Central memory CD4-positive, alpha-beta T cell (primary cell): ENCODE measurements around the gene OR8S1.
"Not testable (repeated sequence)": the region's sequence is repeated elsewhere in the genome, so short reads cannot be mapped to it uniquely, and the experiment has no call there.

Source experiments
- DNase-seq: peaks from one replicate; pipeline ENCODE4 v3.0.0; 2022
- total RNA-seq, 3 experiments: gene quantifications; one replicate each; lab custom pipeline; 2026; lab: John Stamatoyannopoulos, UW

The OR8S1 gene, protein sequence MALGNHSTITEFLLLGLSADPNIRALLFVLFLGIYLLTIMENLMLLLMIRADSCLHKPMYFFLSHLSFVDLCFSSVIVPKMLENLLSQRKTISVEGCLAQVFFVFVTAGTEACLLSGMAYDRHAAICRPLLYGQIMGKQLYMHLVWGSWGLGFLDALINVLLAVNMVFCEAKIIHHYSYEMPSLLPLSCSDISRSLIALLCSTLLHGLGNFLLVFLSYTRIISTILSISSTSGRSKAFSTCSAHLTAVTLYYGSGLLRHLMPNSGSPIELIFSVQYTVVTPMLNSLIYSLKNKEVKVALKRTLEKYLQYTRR
- 0 reads per million in 3 experiments for total RNA-seq

DNA sequence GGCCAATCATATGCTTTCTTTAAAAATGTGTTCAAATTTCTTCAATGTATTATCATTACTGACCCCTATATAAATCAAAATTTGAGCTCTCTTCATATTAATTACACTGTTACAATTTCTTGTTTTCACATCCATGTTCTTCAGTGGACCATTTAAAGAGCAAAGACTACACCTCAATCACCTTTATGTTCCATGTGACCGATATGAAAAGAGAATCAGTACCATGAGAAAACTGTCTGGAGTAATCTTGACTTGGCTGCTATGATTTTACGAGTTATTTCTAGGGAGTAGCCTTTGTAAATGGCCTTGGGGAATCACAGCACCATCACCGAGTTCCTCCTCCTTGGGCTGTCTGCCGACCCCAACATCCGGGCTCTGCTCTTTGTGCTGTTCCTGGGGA, at the start of gene OR8S1:
TSS of gene OR8S1 (plus strand) at position 301 of the 400 bp plus-strand sequence. CDS start at position 301, 0 bp downstream.
- DNase-seq = no peak

DNA sequence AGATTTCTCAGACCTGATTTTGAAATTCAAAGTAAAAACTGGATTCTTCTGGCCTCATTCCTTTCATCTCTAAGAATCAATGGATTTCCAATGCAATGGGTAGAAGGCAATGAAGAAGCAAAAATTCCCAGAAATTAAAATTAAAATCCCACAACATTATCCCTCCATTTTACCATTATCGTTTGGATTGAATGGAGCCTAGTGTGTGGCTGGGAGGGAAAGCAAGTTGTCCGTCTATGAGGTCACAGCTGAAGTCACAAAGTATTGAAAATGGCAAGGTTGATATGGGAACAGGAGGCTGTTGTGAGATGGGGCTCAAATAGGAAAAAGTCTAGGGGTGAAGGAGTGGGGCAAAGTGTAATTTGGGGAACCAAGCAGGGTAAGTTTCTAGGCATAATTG, 43.2 kb upstream of the OR8S1 start, which contains the start of gene C12orf54:
TSS of gene C12orf54 (plus strand) at position 301 of the 400 bp plus-strand sequence. CDS start 799 bp downstream, outside the sequence.
- DNase-seq = no peak

DNA sequence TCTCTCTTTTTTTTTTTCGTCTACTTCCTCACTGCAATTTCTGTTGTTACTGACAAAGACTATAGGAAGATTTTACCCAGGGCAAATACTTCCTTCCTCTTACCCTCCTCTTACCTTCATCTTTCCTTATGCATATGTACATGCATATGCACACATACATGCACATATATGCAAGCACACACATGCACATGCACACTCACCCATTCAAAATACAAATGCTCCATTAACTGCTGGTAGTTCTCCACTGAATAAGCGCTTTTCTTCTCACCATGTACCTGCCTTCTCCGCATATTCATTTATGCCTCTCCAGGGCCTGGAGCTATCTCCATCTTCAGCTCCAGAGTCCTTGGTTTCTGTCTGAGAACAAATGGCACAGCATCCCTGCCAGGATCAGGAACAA, 42.5 kb upstream of the OR8S1 start:
- no peak for DNase-seq

DNA sequence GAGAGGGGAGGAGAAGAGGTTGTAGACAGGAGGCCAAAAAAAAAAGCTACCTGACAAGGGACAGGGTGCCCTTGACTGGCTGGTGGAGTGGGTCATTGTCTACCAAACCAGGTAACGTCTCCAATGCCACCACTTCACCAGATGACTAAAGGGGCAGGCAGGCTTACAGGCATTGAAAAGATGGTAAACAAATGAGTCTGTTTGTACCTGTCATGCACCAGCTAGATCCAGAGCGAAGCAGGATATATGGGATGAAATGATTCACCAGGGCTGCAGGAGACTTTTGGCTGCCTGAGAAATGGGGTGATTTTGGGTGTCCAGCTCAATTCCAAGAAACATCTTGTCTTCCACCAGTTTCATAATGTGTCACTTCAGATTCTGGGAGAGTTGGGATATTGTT, 39.2 kb upstream of the OR8S1 start:
- DNase-seq = no peak

DNA sequence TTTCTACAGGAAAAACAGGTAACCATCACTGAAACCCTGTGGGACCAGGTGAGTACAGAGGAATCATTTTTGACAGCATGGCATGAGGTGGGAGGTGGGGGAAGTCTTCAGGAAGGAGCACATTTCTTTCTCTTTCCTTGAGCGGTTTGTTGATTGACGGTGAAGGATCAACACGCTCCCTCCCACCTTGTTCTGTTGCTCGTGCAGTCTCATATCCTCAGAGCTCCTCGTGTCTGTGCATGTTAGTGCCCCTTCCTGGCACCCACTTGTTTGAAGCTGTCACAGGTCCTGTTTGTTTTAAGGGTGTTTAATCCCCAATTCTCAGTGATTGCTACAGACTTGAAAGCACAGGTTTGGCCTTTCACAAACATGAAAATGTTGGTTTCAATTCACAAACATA, 38.8 kb upstream of the OR8S1 start:
- no peak for DNase-seq

DNA sequence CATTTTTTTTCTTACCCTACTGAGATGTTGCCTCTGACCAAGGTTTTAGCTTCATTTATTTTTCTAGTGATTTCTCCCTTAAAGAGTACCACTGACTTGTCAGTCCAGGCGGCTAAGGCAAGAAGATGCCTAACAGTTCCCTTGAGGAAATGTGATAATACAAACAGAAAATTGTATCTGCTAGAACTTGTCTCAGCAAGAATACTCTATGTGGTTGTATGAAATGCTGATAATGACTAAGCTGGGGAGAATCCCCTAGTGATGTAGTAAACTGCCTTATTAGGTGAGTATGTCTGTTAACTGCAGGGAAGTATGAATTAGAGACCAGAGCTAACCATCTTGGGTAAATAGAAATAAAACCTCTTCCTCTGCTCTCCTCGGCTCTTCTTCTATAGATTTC, 36.4 kb upstream of the OR8S1 start:
- no peak for DNase-seq

DNA sequence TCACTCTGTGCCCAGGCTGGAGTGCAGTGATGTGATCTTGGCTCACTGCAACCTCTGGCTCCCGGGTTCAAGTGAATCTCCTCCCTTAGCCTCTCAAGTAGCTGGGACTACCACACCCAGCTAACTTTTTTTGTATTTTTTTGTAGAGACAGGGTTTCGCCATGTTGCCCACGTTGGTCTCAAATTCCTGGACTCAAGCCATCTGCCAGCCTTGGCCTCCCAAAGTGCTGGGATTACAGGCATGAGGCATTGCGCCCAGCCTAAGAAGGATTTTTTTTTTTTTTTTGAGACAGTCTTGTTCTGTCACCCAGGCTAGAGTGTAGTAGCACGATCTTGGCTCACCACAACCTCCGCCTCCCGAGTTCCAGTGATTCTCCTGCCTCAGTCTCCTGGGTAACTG, 36.0 kb upstream of the OR8S1 start:
- not testable (repeated sequence) for DNase-seq

DNA sequence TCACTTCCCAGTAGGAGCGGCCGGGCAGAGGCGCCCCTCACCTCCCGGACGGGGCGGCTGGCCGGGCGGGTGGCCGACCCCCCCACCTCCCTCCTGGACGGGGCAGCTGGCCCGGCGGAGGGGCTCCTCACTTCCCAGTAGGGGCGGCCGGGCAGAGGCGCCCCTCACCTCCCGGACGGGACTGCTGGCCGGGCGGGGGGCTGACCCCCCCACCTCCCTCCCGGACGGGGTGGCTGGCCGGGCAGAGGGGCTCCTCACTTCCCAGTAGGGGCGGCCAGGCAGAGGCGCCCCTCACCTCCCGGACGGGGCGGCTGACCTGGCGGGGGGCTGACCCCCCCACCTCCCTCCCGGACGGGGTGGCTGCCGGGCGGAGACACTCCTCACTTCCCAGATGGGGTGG, 25.2 kb upstream of the OR8S1 start:
- DNase-seq = not testable (repeated sequence)

DNA sequence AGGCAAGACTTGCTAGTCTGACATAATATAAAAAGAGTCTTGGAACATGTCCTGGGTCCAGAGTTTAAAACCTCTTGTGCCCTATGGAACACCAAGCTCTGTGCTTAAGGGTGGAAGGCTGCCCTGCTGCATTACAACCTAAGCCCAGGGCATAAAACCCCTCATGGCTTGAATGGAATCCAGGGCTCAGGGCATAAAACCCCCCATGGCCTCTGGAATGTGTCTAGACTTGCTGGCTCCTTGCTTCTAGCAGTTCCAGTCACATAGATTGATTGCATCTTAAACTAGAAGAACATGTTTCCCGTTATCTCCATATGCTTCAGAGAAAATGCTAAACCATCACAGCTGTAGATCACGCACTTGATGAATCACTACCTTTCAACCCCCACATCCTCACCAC, 18.6 kb upstream of the OR8S1 start:
- DNase-seq = not testable (repeated sequence)

DNA sequence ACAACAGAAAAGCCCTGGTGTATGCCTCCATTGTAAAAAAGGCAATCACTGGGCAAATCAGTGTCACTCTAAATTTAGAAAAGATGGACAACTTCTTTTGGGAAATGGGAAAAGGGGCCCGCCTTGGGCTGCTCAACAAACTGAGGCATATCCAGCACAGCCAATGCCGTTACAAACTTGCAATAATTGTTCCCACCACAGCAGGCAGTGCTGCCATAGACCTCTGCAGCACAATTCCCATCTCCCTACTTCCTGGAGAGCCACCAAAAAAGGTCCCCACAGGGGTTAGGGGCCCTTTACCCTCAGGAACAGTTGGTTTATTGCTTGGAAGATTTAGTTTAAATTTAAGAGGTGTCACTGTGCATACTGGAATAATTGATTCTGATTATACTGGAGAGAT, 16.4 kb upstream of the OR8S1 start:
- DNase-seq = no peak

DNA sequence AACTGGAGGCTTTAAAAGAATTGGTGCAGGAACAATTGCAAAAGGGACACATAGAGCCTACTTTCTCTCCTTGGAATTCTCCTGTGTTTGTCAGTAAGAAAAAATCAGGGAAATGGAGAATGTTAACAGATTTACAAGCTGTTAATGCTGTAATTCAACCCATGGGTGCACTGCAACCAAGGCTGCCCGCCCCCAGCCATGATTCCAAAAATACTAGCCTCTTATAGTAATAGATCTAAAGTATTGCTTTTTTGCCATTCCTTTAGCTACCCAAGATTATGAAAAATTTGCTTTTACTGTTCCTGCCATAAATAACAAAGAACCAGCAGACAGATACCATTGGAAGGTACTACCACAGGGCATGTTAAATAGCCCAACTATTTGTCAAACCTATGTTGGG, 15.3 kb upstream of the OR8S1 start:
- no peak for DNase-seq

DNA sequence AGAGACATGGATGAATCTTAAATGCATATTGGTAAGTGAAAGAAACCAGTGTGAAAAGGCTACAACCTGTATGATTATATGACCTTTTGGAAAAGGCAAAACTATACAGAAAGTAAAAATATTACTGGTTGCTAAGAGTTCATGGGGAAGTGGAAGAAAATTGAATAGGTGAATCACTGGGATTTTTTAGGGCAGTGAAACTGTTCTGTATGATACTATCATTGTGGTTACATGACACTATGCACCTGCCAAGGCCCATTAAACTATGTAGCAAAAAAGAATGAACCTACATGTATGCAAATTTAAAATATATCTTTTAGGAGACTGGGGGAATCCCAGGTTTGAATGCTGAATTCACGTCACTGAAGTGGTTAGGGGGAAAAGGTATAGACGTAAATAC, 12.6 kb upstream of the OR8S1 start:
- no peak for DNase-seq

DNA sequence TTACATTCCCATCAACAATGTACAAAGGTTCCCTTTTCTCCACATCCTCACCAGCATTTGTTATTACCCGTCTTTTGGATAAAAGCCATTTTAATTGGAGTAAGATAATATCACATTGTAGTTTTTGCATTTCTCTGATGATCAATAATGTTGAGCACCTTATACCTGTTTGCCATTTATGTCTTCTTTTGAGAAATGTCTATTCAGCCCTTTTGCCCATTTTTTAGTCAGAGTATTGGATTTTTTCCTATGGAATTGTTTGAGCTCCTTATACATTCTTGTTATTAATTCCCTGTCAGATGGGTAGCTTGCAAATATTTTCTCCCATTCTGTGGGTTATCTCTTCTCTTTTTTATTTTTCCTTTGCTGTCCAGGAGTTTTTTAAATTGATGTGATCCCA, 10.7 kb upstream of the OR8S1 start:
- no peak for DNase-seq

DNA sequence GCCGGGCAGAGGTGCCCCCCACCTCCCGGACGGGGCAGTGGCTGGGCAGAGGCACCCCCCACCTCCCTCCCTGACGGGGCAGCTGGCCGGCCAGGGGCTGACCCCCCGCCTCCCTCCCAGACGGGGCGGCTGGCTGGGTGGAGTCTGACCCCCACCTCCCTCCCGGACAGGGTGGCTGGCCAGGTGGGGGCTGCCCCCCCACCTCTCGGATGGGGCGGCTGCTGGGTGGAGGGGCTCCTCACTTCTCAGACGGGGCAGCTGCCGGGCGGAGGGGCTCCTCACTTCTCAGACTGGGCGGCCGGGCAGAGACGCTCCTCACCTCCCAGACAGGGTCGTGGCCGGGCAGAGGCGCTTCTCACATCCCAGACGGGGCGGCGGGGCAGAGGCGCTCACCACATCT, 5.1 kb upstream of the OR8S1 start:
- not testable (repeated sequence) for DNase-seq

DNA sequence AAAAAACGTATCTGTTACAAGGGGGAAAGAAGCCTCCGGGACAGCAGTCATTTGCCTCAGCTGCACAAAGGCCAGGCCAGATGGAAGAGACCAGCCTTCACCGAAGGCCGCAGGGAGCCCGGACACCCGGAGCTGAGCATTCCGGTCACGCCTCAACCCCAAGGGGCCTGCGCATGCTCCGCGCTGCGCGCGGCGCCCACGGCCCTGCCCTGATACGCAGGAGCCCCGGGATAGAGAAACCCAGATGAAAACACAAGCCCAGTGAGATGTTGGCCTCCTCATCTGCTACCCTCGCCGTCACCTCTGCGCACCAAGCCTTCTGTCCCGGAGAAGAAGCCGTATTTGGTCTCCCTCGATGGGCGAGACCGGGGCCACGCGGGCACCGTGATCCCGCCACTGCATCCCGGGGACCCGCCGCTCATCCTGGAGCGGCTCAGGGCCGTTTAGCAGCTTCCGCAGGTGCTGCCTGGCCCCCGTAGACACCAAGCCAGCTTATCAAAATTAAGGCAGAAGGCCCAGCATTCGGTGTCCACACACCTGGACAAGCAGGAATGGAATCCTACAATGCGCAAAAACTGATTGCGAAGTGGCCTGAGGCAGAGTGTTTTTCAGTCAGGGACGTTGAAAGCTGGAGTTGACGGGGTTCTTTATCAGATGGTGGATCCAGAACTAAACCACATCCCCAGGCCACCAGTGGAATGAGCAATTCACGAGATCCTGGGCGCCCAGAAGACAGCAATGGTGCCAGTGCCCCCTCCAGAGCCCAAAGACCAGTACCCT, 2.6 kb downstream of the OR8S1 start:
- DNase-seq = no peak

DNA sequence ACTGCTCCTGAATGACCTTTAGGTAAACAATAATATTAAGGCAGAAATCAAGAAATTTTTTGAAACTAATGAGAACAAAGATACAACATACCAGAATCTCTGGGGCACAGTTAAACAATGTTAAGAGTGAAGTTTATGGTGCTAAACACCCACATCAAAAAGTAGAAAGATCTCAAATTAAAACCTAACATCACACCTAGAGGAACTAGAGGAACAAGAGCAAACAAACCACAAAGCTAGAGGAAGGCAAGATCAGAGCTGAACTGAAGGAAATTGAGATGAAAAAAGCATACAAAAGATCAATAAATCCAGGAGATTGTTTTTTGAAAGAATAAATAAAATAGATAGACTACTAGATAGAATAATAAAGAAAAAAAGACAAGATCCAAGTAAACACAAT, 7.2 kb downstream of the OR8S1 start:
- DNase-seq = no peak

DNA sequence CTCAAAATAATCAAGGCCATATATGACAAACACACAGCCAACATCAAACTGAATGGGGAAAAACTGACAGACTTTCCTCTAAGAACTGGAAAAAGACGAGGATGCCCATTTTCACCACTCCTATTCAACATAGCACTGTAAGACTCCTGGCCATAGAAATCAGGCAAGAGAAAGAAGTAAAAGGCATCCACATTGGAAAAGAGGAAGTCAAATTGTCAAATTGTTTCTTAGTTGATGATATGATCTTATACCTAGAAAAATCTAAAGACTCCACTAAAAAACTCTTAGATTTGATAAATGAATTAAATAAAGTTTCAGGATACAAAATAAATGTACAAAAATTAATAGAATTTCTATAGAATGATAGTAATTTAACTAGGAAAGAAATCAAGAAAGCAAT, 11.2 kb downstream of the OR8S1 start:
- no peak for DNase-seq

DNA sequence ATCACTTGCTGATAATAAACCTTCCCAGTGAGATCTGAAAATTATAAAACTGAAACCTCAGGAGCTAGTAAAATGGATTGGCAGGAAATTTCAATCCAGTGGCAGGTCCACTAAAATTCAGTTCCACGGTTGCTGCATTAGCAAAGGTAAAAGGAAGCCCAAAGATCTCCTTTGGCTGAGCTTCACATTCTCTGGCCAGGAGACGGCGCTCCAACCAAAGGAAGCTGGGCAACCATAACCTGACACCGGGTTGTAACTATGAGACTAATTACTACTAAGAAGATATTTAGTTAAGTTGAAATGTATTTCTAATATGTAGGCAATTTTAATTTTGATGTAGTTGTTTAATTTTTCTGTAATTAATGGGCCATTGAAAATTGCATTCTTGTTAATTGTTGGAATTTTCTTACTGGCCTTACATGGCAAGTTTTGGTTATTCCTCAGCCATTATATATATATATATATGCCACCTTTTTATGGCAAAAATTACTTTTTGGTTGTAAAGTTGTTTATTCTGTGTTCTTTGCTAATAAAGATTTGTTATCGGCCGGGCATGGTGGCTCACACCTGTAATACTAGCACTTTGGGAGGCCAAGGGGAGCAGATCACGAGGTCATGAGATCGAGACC, 17.0 kb downstream of the OR8S1 start:
- peak; percentile 10 for DNase-seq

DNA sequence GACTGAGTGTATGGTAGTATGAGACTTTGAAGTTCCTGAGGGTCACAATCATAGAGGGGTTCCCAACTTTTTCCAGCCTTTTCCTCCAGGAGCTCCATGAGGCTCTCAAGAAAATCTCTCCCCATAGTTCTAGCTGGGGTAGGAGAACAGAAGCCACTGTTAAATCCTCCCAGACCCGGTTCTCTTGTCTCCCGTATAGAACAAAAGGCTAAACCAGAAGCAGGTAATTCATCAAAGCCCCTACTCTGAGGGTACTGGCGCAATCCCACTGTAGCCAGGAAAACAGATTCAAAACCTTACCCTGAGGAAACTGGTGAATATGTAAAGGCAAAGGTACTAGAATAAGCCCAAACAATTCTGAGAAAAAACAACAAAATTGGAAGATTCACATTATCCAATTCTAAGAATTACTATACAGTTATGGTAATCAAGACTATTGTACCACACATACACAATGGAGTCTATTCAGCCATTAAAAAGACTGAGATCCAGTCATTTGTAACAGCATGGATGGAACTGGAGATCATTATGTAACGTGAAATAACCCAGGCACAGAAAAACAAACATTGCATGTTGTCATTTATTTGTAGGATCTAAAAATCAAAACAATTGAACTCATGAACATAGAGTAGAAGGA, 20.5 kb downstream of the OR8S1 start:
- no peak for DNase-seq

DNA sequence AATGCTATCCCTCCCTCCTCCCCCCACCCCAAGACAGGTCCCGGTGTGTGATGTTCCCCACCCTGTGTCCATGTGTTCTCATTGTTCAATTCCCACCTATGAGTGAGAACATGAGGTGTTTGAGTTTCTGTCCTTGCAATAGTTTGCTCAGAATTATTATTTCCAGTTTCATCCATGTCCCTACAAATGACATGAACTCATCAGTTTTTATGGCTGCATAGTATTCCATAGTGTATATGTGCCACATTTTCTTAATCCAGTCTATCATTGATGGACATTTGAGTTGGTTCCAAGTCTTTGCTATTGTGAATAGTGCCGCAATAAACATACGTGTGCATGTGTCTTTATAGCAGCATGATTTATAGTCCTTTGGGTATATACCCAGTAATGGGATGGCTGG, 21.6 kb downstream of the OR8S1 start:
- DNase-seq = not testable (repeated sequence)

DNA sequence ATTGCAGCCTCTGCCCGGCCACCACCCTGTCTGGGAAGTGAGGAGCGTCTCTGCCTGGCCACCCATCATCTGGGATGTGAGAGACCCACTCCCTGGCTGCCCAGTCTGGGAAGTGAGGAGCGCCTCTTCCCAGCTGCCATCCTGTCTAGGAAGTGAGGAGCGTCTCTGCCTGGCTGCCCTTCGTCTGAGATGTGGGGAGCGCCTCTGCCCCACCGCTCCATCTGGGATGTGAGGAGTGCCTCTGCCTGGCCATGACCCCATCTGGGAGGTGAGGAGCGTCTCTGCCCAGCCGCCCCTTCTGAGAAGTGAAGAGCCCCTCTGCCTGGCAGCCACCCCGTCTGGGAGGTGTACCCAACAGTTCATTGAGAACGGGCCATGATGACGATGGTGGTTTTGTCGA, 26.2 kb downstream of the OR8S1 start:
- DNase-seq = not testable (repeated sequence)

DNA sequence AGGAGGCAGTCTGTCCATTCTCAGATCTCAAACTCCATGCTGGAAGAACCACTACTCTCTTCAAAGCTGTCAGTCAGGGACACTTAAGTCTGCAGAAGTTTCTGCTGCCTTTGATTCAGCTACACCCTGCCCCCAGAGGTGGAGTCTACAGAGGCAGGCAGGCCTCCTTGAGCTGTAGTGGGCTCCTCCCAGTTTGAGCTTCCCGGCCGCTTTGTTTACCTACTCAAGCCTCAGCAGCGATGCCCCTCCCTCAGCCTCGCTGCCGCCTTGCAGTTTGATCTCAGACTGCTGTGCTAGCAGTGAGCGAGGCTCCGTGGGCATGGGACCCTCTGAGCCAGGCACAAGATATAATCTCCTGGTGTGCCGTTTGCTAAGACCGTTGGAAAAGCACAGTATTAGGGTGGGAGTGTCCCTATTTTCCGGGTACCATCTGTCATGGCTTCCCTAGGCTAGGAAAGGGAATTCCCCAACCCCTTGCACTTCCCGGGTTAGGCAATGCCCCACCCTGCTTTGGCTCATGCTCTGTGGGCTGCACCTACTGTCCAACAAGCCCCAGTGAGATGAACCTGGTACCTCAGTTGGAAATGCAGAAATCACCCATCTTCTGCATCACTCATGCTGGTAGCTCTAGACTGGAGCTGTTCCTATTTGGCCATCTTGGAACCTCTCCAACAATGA, 28.4 kb downstream of the OR8S1 start:
- not testable (repeated sequence) for DNase-seq

DNA sequence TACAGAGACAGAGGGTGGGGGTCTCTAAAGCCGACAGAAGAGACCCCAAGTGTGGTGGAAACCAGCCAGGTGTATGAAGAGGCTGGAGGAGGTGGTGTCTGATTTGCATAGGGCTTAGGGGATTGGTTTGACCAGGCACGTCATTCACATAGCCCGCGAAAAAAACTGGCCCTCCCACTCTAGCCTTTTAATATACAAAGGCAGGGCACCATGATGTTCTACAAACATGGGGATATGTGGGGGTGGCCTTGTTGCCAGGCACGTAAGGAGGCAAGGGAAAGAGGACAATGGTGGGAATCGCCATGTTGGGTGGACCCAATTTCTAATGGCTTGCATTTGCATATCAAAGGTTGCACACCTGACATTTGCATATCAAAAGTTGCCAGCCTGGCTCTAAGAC, 31.2 kb downstream of the OR8S1 start:
- DNase-seq = no peak
